Endothelial cell (in vitro differentiated cells): Measurements from ENCODE around the gene EMD. TPM values are rescaled to one million over a fixed set of nuclear protein-coding genes. Genes with fewer than 3 reads are reported as not detected.
"Not testable (repeated sequence)": the region's sequence is repeated elsewhere in the genome, so short reads cannot be mapped to it uniquely, and the experiment has no call there.

Source experiments
- DNase-seq: peaks from one replicate; pipeline ENCODE4 v3.0.0; 2021; ENCODE audit warnings: low spot score
- H3K27ac Mint-ChIP-seq: one replicate; pipeline ENCODE4 v1.8.0; 2021; ENCODE audit warnings: mixed read lengths, inconsistent platforms; ENCODE audit not compliant: unreplicated experiment
- H3K27me3 Mint-ChIP-seq: one replicate; pipeline ENCODE4 v1.8.0; 2021; ENCODE audit warnings: mild to moderate bottlenecking, moderate library complexity, mixed read lengths, inconsistent platforms; ENCODE audit not compliant: unreplicated experiment
- H3K36me3 Mint-ChIP-seq: one replicate; pipeline ENCODE4 v1.8.0; 2021; ENCODE audit warnings: mild to moderate bottlenecking, low read depth, mixed read lengths, inconsistent platforms; ENCODE audit not compliant: unreplicated experiment
- H3K4me1 Mint-ChIP-seq: one replicate; pipeline ENCODE4 v1.8.0; 2021; ENCODE audit warnings: mild to moderate bottlenecking, mixed read lengths, inconsistent platforms; ENCODE audit not compliant: unreplicated experiment
- H3K4me3 Mint-ChIP-seq: one replicate; pipeline ENCODE4 v1.8.0; 2021; ENCODE audit warnings: mild to moderate bottlenecking, mixed read lengths, inconsistent platforms; ENCODE audit not compliant: unreplicated experiment
- H3K9me3 Mint-ChIP-seq: one replicate; pipeline ENCODE4 v1.8.0; 2021; ENCODE audit warnings: mixed read lengths, inconsistent platforms; ENCODE audit not compliant: unreplicated experiment
- CTCF ChIP-seq: fragments of 200-600 bp; sonication (generic); IDR thresholded peaks from one replicate; pipeline ENCODE4 v1.5.0; 2021; ENCODE audit warnings: antibody characterized with exemption; ENCODE audit not compliant: unreplicated experiment
- total RNA-seq: library from RNA; stranded (reverse); fragmentation: NEBNext Ultra II Directional; extraction: Animal tissue kit (Norgen Biotek cat#: 25700); gene quantifications from one replicate; pipeline ENCODE4 v1.2.1, GENCODE V29; 2021; ENCODE audit not compliant: unreplicated experiment

Gene EMD
- total RNA-seq, 1 donor from 2014 or later: 44.7 TPM

GRCh38 chrX:154396363-154396762 lies 17.3 kb downstream of the EMD start:
- Mint-ChIP-seq H3K4me1 (peaks cover 12% of the 10 kb centered on the region), H3K4me3 (peak overlapping the region; percentile 79), H3K36me3 (peaks cover 17% of the 10 kb centered on the region), H3K27me3 (peaks cover 21% of the 10 kb centered on the region)
- not testable (repeated sequence) for DNase-seq, H3K27ac Mint-ChIP-seq, H3K9me3 Mint-ChIP-seq

GRCh38 chrX:154396973-154397887 lies 18.1 kb downstream of the EMD start:
- DNase-seq: peak; percentile 64
- Mint-ChIP-seq H3K9me3 (no peaks in the 10 kb centered on the region), H3K27me3 (peaks cover 21% of the 10 kb centered on the region), H3K27ac (peak overlapping the region; percentile 99), H3K4me1 (peaks cover 12% of the 10 kb centered on the region), H3K4me3 (peak overlapping the region; percentile 99), H3K36me3 (peaks cover 17% of the 10 kb centered on the region)
- no peak for TF ChIP-seq CTCF

GRCh38 chrX:154397888-154398667 lies 19.0 kb downstream of the EMD start, which contains the start of gene RPL10:
Gene RPL10 (plus strand): TSS chrX:154398377. CDS start chrX:154398520, 143 bp downstream.
- DNase-seq: peak; percentile 83
- Mint-ChIP-seq H3K27ac (peak within 1 kb of the TSS; percentile 99), H3K9me3 (no peaks in the 10 kb centered on the region), H3K4me1 (peaks cover 12% of the 10 kb centered on the region), H3K36me3 (peaks cover 17% of the 10 kb centered on the region), H3K4me3 (peak within 1 kb of the TSS; percentile 99), H3K27me3 (peaks cover 21% of the 10 kb centered on the region)
- no peak for TF ChIP-seq CTCF

- Mint-ChIP-seq H3K4me3 (peak overlapping the region; percentile 99), H3K27me3 (peaks cover 21% of the 10 kb centered on the region), H3K27ac (peak overlapping the region; percentile 99), H3K4me1 (peaks cover 12% of the 10 kb centered on the region), H3K36me3 (peaks cover 22% of the 10 kb centered on the region), H3K9me3 (no peaks in the 10 kb centered on the region)
- TF ChIP-seq CTCF: peak; percentile 59
- peak; percentile 76 for DNase-seq
These were observed 19.8 kb downstream of the EMD start for GRCh38 chrX:154398668-154399526.
